GM23248 (cell line): ENCODE data around the gene GTPBP6.

ENCODE experiments used
- EZH2 ChIP-seq: fragments of 200-600 bp; sonication (generic); IDR thresholded peaks from 2 replicates; pipeline ENCODE4 v1.6.1; 2018; ENCODE audit warnings: antibody characterized with exemption, mild to moderate bottlenecking; ENCODE audit not compliant: insufficient read depth, poor library complexity, severe bottlenecking
- EZH2phosphoT487 ChIP-seq: fragments of 200-600 bp; sonication (generic); IDR thresholded peaks from 2 replicates; pipeline ENCODE4 v1.6.1; 2018; ENCODE audit warnings: antibody characterized with exemption, moderate library complexity, mild to moderate bottlenecking, low read depth; ENCODE audit not compliant: insufficient read depth

DNA sequence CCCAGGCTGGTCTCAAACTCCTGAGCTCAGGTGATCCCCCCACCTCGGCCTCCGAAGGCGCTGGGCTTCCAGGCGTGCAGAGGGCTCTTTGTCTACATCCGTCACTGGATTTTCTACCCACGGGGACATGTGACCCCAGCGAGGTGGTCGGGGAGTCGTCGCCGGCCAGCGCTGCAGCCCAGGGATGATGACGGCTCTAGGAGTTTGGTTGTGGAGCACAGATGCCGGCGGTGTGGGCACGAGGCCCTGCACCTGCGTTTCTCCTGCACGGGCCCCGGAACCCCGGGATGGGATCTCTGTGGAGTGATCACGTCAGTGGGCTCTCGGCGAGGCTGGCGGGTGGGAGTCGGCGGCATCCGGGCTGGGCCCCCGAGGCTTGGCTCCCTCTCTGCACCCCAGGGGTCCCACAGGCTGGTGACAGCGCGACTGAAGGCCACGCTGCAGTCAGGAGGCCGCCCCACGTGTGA is 9.1 kb upstream of the GTPBP6 start:
- no peak for TF ChIP-seq EZH2
- TF ChIP-seq EZH2phosphoT487: no peak
